Measurements from ENCODE around the gene MORC3.
A peak's percentile ranks its signal among the peaks of the same experiment; 100 is the strongest.

MORC3 gene

DNA sequence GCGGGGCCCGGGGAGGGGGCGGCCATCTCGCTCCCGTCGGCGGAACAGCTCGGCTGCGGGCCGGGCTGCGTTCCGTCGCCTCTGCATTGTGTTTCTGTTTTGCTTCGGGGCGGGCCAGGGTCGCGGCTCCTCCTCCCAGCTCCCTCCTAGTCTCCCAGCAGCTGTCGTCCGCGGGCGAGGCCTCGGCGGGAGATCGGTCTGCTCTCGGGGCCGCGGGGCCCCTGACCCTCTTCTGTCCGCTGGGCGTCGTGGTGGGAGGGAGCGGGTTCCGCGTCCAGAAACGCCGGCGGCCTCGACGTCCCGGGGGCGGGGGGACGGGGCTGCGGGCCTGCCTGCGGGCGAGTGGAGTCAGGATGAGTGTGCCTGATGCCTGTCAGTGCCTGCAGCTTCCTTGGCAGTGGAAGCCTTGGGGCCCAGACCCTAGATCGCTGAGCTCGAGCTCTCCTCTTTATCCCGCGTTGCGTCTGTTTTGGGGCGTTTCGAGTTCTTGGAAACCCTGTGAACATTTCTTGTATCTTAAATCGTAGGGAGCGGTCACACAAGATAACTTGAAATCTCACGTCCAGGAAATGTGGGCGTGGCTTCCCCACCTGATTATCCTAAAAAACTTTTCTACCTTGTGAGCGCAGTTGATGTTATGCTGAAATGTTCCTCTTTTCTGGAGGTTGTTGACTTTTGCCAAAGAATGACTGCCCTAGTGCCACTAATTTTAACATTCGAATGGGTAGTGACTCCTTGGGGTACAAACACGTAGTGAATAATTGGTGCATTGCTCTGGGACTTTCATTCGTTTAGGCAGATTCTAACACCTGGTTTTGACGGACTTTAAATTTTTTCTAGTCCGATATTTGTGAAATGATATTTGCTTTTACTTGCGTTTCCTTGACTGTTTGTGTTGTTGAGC, 676 bp downstream of the MORC3 start:
- TF ChIP-seq, protein P1, sequence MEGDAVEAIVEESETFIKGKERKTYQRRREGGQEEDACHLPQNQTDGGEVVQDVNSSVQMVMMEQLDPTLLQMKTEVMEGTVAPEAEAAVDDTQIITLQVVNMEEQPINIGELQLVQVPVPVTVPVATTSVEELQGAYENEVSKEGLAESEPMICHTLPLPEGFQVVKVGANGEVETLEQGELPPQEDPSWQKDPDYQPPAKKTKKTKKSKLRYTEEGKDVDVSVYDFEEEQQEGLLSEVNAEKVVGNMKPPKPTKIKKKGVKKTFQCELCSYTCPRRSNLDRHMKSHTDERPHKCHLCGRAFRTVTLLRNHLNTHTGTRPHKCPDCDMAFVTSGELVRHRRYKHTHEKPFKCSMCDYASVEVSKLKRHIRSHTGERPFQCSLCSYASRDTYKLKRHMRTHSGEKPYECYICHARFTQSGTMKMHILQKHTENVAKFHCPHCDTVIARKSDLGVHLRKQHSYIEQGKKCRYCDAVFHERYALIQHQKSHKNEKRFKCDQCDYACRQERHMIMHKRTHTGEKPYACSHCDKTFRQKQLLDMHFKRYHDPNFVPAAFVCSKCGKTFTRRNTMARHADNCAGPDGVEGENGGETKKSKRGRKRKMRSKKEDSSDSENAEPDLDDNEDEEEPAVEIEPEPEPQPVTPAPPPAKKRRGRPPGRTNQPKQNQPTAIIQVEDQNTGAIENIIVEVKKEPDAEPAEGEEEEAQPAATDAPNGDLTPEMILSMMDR (IDR thresholded peaks at IDR 0.05; ENCODE audit: borderline replicate concordance, insufficient read depth, low read depth, low read length) = no peak
- peak overlapping the region; percentile 75 for H3K4me3 ChIP-seq (ENCODE audit: low read depth, low read length)

- H3K4me3 ChIP-seq (ENCODE audit: low read depth, low read length) = peak overlapping the region; percentile 75
- TF ChIP-seq, protein P1 (IDR thresholded peaks at IDR 0.05; ENCODE audit: borderline replicate concordance, insufficient read depth, low read depth, low read length) = no peak
These were observed 1.5 kb downstream of the MORC3 start for GRCh38 chr21:36321325-36322082.

DNA sequence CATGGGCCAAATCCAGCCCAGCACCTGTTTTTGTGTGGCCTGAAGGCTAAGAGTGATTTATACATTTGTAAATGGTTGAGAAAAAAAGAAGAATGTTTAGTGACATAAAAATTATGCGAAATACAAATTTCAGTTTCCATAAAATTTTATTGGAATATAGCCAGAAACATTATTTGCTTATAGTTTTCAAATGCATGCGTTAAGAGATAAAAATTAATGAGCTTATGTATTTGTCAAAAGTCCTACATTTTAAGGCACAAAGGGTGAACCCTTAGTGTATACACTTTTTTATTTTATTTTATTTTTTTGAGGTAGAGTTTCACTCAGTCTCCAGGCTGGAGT, 2.1 kb downstream of the MORC3 start:
- no peak overlapping the region for H3K4me3 ChIP-seq (ENCODE audit: low read depth, low read length)
- TF ChIP-seq, protein P1 (IDR thresholded peaks at IDR 0.05; ENCODE audit: borderline replicate concordance, insufficient read depth, low read depth, low read length) = no peak

GRCh38 chr21:36323032-36323431, 3.0 kb downstream of the MORC3 start:
- H3K4me3 ChIP-seq (ENCODE audit: low read depth, low read length) = no peak overlapping the region
- TF ChIP-seq, protein P1 (IDR thresholded peaks at IDR 0.05; ENCODE audit: borderline replicate concordance, insufficient read depth, low read depth, low read length) = no peak

GRCh38 chr21:36325373-36326010, 5.5 kb downstream of the MORC3 start:
- H3K4me3 ChIP-seq (ENCODE audit: low read depth, low read length) = no peak overlapping the region
- TF ChIP-seq, protein P1 (IDR thresholded peaks at IDR 0.05; ENCODE audit: borderline replicate concordance, insufficient read depth, low read depth, low read length) = no peak

DNA sequence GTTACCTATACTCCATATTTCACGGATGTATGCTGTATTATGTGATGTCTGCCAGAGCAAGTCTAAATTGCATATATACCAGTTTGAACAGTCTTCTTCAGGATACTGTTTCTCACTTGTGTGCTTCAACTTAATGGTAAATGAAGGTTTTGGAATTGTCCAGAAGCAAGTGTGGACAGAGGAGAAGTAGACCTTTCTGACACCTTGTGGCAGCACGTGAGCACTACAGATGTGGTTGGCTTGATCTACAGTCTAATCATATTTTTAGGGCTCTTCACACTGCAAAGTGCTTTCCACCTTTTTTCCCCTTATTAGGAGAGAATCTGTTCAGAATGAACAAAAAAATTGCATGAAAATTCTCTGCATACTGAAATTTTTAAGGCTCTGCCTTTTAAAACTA, 10.9 kb downstream of the MORC3 start:
- no peak overlapping the region for H3K4me3 ChIP-seq (ENCODE audit: low read depth, low read length)
- TF ChIP-seq, protein P1 (IDR thresholded peaks at IDR 0.05; ENCODE audit: borderline replicate concordance, insufficient read depth, low read depth, low read length) = peak; percentile 74
